Astrocyte (in vitro differentiated cells and primary cell): ENCODE results near the gene ZNF43.

ENCODE experiments used
- CTCF ChIP-seq: IDR thresholded peaks from 2 replicates; pipeline ENCODE4 v1.5.1; 2011; ENCODE audit warnings: low read depth, mild to moderate bottlenecking, inconsistent platforms, low read length, moderate library complexity; ENCODE audit not compliant: insufficient read depth
- EZH2 ChIP-seq: IDR thresholded peaks from 2 replicates; pipeline ENCODE4 v1.6.1; 2012; ENCODE audit warnings: mild to moderate bottlenecking, low read length, inconsistent platforms; ENCODE audit not compliant: insufficient read depth

- TF ChIP-seq CTCF (no peak), EZH2 (no peak)
These were observed 42.0 kb upstream of the ZNF43 start for GRCh38 chr19:21877976-21878375.
